PC-3 (cell line): ENCODE data around the gene IGLON5. TPM values are rescaled to one million over a fixed set of nuclear protein-coding genes. Genes with fewer than 3 reads are reported as not detected.

Experiments used
- ATAC-seq: fragments of 200-7000 bp; cut with Tn5 transposase; 2 replicates; pipeline ENCODE4 v1.9.1; 2020; ENCODE audit warnings: mild to moderate bottlenecking, moderate library complexity
- BruUV-seq: library from RNA; stranded (reverse); fragments of 400-500 nt; replicated peaks from 2 replicates; lab custom pipeline; 2021; lab: Mats Ljungman, UMichigan
- CTCF ChIA-PET: fragments of 300-600 bp; sonication (Branson Sonifier 250); formaldehyde crosslinking; loops from one replicate; lab custom pipeline; 2022; ENCODE audit warnings: antibody characterized with exemption; lab: Charles Lee
- POLR2A ChIA-PET: fragments of 300-600 bp; sonication (Branson Sonifier 250); formaldehyde crosslinking; loops from one replicate; lab custom pipeline; 2022; ENCODE audit warnings: antibody characterized with exemption; ENCODE audit not compliant: unreplicated experiment; lab: Charles Lee
- DNase-seq: peaks from one replicate; pipeline ENCODE4 v3.0.0-alpha.2; 2015
- H2AFZ ChIP-seq: fragments of 300-600 bp; sonication (generic); 2 replicates; pipeline ENCODE4 v1.6.0; 2016; ENCODE audit warnings: antibody characterized with exemption, low read length
- H3F3A ChIP-seq: fragments of 300-600 bp; sonication (generic); one replicate; pipeline ENCODE4 v1.6.0; 2017; ENCODE audit warnings: antibody characterized with exemption, low read length, control low read depth, mild to moderate bottlenecking; ENCODE audit not compliant: unreplicated experiment
- H3K27ac ChIP-seq: fragments of 300-600 bp; sonication (generic); 2 replicates; pipeline ENCODE4 v1.5.1; 2016; ENCODE audit warnings: mild to moderate bottlenecking, low read length
- H3K27me3 ChIP-seq: fragments of 300-600 bp; sonication (generic); 2 replicates; pipeline ENCODE4 v1.6.1; 2016; ENCODE audit warnings: low read length, mixed read lengths
- H3K36me3 ChIP-seq: fragments of 300-600 bp; sonication (generic); 2 replicates; pipeline ENCODE4 v1.6.1; 2016; ENCODE audit warnings: low read depth, mixed run types, low read length, mixed read lengths
- H3K4me1 ChIP-seq: fragments of 300-600 bp; sonication (generic); 2 replicates; pipeline ENCODE4 v1.5.1; 2016; ENCODE audit warnings: low read length; ENCODE audit not compliant: insufficient read depth
- H3K4me2 ChIP-seq: fragments of 300-600 bp; sonication (generic); 2 replicates; pipeline ENCODE4 v1.6.0; 2016; ENCODE audit warnings: low read length
- H3K4me3 ChIP-seq: fragments of 300-600 bp; sonication (generic); 2 replicates; pipeline ENCODE4 v1.5.1; 2016; ENCODE audit warnings: mild to moderate bottlenecking, low read length, mixed read lengths
- H3K79me2 ChIP-seq: fragments of 300-600 bp; sonication (generic); 2 replicates; pipeline ENCODE4 v1.6.1; 2017; ENCODE audit warnings: low read length, mixed read lengths
- H3K9ac ChIP-seq: fragments of 300-600 bp; sonication (generic); 2 replicates; pipeline ENCODE4 v1.6.0; 2016; ENCODE audit warnings: mild to moderate bottlenecking, low read length
- H3K9me2 ChIP-seq: fragments of 300-600 bp; sonication (generic); replicated peaks from 2 replicates; pipeline ENCODE4 v1.6.1; 2016; ENCODE audit warnings: mixed run types, low read length, mixed read lengths
- H3K9me3 ChIP-seq: fragments of 300-600 bp; sonication (generic); 2 replicates; pipeline ENCODE4 v1.6.1; 2016; ENCODE audit warnings: low read length, mixed read lengths
- H4K20me1 ChIP-seq: fragments of 300-600 bp; sonication (generic); 2 replicates; pipeline ENCODE4 v1.6.1; 2016; ENCODE audit warnings: low read length, mixed read lengths
- EZH2 ChIP-seq: fragments of 300-600 bp; sonication (generic); IDR thresholded peaks from one replicate; pipeline ENCODE4 v1.6.1; 2017; ENCODE audit warnings: antibody characterized with exemption, mild to moderate bottlenecking, low read length; ENCODE audit not compliant: unreplicated experiment
- EZH2phosphoT487 ChIP-seq: fragments of 300-600 bp; sonication (generic); IDR thresholded peaks from 2 replicates; pipeline ENCODE4 v1.6.1; 2018; ENCODE audit warnings: mild to moderate bottlenecking, antibody characterized with exemption, low read length, borderline replicate concordance
- intact Hi-C: fragments of 100-400 bp; cut with micrococcal nuclease; formaldehyde crosslinking; loops from 2 replicates; pipeline ENCODE4 v1.9.0; 2023
- total RNA-seq: library from RNA; depleted of rRNA; stranded (reverse); fragments of >200 nt; gene quantifications from 2 replicates; pipeline ENCODE4 v1.2.3, GENCODE V29; 2014
- TF ChIP-seq, protein P1 (sequence below): fragments of 300-600 bp; sonication (generic); conservative IDR thresholded peaks from 2 replicates; pipeline ENCODE4 v1.5.1; 2017; ENCODE audit warnings: antibody characterized with exemption, low read depth, mild to moderate bottlenecking, low read length

The IGLON5 gene
- total RNA-seq, 1 experiment from 2014 or later: not detected

DNA sequence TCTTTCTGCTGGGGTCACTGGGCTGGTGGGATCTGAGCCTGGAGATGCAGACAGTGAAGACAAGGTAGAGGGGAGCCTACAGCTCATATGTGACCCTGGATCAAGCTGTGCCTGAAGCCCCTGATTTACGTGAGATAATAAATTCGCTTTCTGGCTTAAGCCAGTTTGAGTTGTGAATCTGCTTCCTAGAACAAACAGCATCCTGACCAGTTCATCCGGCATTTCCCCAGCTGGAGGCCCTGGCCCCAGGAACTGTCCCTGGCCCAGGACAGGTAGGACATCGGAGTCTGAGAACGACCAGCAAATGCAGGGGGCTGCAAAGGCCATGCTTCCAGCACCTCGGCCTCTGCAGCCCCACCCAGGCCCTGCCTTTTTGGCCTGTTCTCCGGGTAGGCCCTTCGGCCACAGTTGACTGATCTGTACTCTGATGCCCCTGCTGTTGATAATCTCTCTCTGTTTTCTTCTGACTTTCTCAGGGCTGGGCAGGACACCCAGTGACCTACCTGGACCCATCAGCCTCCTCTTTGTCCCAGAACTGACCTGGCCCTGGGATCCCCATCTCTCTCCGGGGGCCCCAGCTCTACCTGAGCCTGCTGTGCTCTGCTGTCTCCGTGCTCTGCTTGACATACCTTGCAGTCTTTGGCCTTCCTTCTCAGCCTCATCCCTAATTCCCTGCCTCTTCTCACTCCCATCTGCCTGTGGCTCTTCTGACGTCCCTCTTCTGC is 40.0 kb downstream of the IGLON5 start:
- Histone ChIP-seq H3K9me2 (no peaks in the 10 kb centered on the region), H4K20me1 (no peaks in the 10 kb centered on the region), H3K4me3 (no peak overlapping the region), H3K27me3 (no peaks in the 10 kb centered on the region), H3K36me3 (peaks cover 34% of the 10 kb centered on the region), H3K9ac (no peak overlapping the region), H2AFZ (no peak overlapping the region), H3K79me2 (0 out of 2 replicates have a peak, but pooled peaks cover 4% of the 10 kb centered on the region), H3K27ac (peak overlapping the region; percentile 44), H3K4me2 (no peak overlapping the region), H3K9me3 (no peaks in the 10 kb centered on the region), H3K4me1 (peaks cover 9% of the 10 kb centered on the region), H3F3A (no peaks in the 10 kb centered on the region)
- TF ChIP-seq, protein P1, sequence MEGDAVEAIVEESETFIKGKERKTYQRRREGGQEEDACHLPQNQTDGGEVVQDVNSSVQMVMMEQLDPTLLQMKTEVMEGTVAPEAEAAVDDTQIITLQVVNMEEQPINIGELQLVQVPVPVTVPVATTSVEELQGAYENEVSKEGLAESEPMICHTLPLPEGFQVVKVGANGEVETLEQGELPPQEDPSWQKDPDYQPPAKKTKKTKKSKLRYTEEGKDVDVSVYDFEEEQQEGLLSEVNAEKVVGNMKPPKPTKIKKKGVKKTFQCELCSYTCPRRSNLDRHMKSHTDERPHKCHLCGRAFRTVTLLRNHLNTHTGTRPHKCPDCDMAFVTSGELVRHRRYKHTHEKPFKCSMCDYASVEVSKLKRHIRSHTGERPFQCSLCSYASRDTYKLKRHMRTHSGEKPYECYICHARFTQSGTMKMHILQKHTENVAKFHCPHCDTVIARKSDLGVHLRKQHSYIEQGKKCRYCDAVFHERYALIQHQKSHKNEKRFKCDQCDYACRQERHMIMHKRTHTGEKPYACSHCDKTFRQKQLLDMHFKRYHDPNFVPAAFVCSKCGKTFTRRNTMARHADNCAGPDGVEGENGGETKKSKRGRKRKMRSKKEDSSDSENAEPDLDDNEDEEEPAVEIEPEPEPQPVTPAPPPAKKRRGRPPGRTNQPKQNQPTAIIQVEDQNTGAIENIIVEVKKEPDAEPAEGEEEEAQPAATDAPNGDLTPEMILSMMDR: no peak
- TF ChIP-seq EZH2phosphoT487: no peak
- no peak for TF ChIP-seq EZH2
- ATAC-seq (no peak), DNase-seq (no peak)
- no TSS peak for BruUV-seq
- intact Hi-C loops: no loop called here
- ChIA-PET CTCF (no interaction called here), POLR2A (no interaction called here)

DNA sequence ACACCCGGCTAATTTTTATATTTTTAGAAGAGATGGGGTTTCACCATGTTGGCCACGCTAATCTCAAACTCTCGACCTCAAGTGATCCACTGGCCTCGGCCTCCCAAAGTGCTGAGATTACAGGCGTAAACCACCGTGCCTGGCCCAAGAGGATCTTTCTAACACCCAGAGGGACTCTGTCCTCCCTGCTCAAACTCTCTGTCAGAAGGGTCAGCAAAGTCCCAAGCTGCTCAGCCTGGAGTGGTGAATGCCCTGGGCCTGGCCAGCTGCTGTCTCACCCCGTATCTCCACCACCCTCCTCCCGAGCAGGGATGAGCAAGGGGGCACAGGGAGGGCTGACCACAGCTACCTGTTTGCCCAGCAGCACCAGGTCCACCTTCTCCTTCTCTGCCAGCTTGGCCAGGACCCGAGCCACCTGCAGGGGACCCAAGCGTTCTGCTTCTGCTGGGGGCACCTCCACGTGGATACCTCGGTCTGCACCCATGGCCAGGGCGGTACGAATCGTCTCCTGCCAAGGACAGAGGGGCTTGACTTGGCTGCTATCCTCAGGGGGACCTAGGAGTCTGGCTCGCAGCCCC is 41.4 kb downstream of the IGLON5 start:
- Histone ChIP-seq H3K9me2 (no peaks in the 10 kb centered on the region), H3K4me2 (no peak overlapping the region), H3K9me3 (no peaks in the 10 kb centered on the region), H2AFZ (no peak overlapping the region), H3K4me1 (peaks cover 9% of the 10 kb centered on the region), H4K20me1 (no peaks in the 10 kb centered on the region), H3K79me2 (0 out of 2 replicates have a peak, but pooled peaks cover 8% of the 10 kb centered on the region), H3K27ac (no peak overlapping the region), H3K9ac (no peak overlapping the region), H3F3A (no peaks in the 10 kb centered on the region), H3K36me3 (peaks cover 24% of the 10 kb centered on the region), H3K27me3 (no peaks in the 10 kb centered on the region), H3K4me3 (no peak overlapping the region)
- CTCF ChIA-PET: no interaction called here
- DNase-seq (no peak), ATAC-seq (no peak)
- intact Hi-C loops: no loop called here
- BruUV-seq: no TSS peak
- POLR2A ChIA-PET: interaction anchor here (0.7 kb wide), 1 partner anchor 11 kb away, joined by 3 read pairs; the partner anchor contains the start of gene VSIG10L
- TF ChIP-seq EZH2: no peak
- TF ChIP-seq EZH2phosphoT487: no peak
- TF ChIP-seq, protein P1: no peak
